ENCODE measurements around the gene CDC42BPB.

- no peak for TF ChIP-seq CTCF (IDR thresholded peaks at IDR 0.05)
- TF ChIP-seq POLR2A (IDR thresholded peaks at IDR 0.05): no peak
Measured at GRCh38 chr14:102958461-102958860, 98.9 kb downstream of the CDC42BPB start.
